Right forelimb (tissue), 1 donor: ENCODE measurements around the gene PROCA1.

ENCODE experiments used
- DNase-seq: peaks from one replicate; pipeline ENCODE4 v3.0.0-alpha.2; 2018

PROCA1 gene

DNA sequence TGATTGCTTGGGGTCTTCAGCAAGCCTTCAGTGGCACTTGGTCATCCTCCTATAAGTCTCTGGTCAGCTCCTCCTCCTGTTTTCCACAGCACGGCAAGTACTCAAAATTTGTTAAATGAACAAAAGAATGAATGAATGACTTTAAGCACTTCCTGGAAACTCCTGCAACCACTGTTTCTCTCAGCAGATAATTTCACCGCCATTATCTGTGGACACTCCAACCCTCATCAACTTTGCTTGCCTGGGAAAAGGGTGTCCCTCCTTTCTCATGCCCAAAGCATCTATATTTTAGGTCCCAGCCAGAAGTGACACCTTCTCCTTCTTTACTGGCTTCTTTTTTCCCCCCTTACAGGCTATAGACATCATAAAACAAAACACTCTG, 4.4 kb downstream of the PROCA1 start:
- no peak for DNase-seq

DNA sequence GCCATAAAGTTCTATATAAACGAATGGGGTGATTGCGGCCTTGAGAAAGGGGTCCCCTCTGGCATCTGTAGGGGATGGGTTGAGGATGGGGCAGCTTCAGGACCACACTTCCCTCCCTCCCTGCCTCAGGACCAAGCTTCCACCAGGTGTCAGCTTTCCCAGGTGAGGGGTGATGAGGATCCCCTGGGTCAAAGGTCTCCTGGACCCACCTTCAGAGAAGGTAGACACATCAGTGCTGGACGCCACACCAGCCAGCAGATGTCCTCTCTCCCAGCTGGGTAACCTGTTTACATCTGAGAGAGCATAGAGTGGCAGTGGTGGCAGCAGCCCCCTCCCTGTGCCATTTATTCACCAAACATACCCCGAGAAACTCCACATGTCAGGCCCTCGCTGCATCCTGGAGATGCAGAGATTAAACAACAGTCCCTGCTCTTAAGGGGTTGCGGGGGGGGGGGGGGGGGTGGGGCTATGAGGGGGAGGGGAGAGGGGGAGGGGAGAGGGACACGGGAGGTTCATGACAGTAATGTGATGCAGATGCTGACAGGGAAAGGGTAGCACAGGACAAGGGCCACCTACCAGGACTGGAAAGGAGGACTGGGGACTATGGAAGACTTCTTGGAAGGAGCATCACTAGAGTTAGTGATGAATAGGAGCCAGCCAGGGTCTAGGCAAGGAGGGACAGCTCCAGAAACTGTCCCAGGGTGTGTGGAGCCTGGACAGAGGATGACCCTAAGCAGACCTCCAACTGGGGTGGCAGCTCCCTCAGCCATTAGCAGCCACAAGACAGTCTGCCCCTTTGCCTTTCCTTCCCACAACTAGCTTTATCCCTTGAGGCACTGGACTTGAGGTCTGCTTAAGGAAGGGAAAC, 5.0 kb downstream of the PROCA1 start:
- no peak for DNase-seq

DNA sequence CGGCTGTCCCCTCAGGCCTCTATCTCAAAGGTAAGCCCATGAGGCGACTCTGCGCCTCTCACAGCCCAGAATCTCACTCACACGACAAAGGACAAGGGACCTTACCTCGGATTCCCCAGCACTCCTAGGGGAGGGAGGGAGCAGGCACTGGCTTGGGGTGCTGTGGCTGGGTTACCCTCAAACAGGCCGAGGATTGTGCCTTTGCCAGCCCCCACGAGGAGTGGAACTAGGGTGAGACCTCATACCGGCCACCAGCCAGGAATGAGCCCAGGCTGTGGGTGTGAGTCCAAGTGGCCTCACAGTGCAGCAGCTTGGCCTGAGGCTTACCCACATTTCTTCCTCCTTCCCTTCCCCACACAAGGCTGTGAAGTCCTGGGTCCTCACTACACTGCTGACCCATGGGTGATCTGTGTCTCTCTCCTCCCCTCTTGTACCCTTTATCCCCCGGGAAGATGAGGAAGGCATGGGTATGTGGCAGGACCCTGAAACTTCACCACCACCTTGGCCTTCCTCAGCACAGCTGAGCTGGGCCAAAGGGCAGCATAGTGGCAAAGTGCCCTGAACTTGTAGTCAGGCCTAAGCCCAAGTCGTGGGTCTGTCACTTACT, 5.9 kb downstream of the PROCA1 start:
- no peak for DNase-seq

DNA sequence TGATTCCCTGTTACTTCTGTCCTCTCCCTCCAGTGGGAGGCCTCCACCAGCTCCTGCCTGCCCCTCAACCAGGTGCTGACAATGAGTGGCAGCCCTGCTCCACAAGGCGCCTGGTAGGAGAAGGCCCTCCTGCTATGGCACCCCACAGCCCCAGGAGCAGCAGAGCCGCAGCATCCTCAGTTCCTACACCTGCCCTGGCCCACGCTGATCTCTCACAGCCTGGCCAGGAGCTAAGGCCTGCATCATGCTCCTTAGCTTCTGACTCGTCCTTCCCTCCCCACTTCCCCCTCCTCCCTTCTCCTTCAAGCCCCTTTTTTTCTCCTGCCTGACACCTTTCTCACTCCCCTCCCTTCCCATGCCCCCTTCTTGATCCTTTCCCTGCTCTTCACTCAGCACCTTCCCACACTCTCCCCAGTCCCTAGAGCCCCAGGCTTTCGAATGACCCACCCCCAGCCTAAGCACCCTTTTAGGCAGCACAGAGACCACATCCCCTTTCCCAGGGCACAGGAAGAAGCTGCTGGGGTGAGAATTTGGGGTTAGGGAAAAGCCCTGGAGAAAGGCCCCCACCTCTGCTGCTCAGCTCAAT, 6.5 kb downstream of the PROCA1 start:
- no peak for DNase-seq

DNA sequence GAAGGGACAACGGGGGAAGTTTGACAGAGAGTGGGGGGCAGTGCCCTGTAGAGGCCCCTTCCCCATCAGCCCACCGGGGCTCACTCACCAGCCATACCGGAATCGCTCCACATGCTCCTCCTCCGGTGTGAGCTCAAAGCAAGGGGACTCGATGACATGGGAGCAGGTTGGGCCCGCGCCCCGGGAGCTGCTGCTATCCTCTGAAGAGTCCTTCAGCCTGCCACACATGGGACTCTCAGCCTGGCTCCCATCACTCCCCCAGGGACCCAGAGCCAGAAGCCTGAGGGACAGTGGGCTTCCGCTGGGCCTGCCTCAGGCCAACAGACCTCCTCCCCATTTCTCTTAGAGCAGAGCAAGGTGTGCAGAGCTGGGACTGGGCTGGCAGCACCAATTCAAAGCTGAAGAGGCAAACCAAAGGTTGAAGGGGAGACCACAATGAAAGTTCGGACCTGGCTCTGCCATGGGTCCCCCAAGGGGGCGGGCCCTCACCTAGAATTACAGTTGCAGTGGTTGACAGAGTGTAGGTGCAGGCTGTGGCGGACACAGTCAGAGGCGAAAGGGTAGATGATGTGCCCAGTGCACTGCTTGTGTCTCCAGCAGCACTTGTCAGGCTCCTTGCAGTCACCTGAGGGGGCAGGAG, 7.3 kb downstream of the PROCA1 start:
- no peak for DNase-seq

DNA sequence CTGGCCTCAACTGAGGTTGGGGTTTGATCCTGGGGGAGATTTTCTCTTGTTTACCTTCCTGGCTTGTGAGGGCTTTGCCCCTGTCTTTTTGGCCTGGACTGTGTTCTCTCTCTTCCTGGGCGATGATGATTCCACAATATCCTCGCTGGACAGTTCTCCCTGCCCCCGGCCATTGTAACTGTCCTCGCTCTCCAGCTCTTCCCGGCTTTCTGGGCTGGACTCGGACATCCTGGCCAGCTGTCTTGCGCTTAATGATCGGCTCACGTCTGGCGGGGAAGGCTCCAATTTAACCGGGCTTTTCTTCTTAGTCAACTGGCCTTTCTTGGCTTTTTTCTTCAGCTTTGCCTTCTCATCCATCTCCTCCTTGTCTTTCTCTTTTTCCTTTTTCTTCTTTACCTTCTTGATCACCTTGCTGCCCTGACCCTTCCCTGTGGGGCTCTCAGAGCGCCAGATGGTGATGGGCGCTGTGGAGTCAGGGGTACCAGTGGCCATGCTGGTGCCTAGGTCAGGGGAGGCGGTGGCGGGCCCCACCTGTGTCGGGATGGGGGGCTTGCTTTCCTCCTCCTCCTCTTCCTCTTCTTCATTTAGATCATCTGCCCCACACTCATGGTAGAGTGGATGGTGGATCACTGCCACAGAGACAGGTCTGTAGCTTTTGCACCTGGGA, 8.0 kb downstream of the PROCA1 start:
- no peak for DNase-seq

DNA sequence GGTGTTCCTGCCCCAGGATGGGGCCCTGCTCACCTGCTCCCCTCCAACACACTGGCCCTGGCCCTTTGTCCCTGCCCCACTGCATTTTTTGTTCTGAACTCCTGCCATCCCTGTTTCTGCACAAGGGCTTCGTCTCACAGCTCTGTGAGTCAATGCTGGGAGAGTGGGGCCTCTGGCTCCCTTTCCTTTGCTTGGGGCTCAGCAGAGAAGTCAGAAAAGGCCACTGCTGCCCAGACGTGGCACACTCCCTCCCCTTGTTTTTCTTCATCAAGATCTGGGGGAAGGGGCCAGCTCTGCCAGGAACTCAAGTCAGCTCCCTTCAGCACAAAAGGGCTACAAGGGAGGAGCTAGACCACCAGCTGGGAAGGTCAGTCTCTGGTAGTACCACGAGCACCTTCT, 8.9 kb downstream of the PROCA1 start:
- DNase-seq = no peak

DNA sequence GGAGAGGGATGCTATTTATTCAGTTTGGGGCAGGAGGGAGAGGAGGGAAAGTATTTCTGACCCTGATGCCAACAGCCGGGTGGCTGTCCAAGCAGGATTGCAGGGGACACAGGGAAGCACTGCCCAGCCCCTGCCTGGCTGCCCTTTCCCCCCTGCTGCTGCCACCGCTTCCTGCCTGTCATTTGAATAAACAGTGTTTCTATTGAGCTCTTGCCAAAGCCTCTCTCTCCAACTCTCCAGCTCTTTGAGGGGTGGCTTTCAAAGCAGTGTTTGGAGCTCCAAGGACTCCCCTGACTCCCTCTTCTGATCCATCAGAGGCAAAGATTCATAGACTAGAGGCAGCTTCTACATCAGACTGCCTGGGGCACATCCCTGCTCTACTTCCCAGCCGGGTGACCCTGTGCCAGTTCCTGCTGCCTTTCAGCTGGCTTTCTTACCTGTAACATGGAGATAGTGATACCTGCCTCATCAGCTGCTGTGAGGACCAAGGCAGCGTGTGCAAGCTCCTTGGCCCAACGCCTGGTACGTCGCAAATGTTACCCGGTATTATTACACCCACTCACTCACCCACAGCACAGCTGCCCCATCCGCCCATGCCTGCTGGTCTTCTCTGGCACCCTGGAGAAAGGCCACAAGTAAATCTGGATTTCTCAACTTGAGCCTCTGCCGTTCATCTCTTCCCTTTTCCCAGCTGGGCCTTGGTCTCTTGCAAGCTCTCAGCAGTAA, 9.5 kb downstream of the PROCA1 start:
- no peak for DNase-seq

DNA sequence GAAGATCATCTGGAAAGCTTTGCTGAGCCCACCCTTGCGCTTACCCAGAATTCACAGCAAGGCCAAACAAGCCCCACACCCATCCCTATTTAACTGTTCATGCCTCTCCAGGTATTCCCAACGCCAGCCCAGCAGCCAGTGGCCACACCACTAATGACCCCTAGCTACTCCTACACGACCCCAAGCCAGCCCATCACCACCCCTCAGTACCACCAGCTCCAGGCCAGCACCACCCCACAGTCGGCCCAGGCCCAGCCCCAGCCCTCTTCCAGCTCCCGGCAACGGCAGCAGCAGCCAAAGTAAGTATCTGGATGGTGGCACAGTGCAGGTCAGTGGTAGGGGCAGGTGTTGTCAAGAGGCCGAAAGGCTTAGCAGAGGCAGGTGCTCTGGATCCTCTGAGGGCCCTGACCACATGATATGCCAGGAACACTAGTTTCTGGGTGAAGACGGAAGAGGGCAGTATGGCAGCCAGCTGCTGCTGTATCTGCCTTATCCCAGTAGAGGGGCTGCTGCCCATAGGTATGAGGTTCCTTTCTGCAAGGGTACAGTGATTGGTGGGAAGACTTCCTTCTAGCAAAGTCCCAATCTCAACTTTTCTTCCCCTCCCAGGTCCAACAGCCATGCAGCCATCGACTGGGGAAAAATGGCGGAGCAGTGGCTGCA, 10.7 kb downstream of the PROCA1 start:
- DNase-seq = no peak

DNA sequence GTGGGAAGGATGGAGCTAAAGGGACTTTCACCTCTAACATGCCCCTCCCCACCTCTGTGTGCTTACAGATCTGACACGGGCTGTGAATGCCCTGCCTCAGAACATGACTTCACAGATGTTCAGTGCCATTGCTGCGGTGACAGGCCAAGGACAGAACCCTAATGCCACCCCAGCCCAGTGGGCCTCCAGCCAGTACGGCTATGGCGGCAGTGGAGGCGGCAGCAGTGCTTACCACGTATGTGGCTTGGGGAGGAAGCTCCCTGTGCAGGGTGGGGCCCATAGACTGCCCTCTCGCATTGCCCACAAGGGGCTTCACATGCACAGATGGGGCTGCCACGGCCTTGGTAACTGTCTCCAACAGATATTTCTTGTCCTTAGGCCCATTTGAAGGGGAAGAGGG, 11.4 kb downstream of the PROCA1 start:
- no peak for DNase-seq

DNA sequence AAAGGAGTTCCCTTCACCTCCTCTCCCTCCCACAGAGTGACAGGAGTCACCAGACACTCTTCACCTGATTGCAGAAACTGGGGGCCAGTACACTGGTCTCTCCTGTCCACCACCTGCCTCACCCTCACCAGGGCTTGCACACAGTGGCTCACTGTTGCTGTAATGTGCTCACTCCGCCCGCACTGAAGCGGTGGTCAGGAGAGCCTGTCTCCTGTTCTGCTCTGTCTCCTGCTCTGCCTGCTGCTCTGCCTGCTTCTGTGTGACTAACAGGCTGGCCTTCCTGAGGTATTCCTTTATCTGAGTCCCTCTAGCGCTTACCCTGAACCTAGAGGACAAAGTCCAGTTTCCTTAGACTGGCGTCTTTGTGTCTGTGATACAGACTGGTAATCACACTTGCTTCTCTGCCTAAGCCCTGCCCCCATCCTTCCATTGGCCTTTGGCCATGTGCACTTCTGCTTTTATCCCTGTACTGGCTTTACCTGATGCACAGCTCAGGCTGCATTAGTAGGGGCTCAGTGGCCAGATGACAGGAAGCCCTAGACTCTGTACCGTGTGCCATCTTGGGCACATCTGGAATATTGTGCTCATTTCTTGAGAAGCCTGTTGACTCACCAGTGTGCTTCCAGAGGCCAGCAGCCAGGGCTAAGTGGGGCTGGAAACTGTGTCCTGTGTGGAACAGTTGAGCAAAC, 13.3 kb downstream of the PROCA1 start:
- no peak for DNase-seq

DNA sequence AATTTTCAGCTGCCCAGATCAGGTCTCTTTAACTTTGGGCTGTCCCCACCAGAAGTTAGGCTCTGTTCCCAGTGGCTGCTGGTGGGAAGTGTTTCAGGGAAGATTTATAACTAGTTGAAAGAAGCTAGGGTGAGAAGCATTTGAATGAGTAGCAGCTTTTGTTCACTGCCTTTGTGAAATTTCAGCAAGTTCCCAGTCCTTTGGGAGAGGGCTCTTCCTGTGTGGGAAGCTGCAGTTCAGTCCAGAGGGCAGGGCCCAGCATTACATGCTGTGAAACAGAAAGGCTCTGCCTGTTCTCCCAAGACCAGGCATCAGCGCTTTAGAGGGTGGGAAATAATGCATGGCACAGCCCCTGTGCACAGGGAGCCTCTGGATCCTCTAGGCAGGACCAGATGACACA, 17.8 kb downstream of the PROCA1 start:
- DNase-seq = no peak

DNA sequence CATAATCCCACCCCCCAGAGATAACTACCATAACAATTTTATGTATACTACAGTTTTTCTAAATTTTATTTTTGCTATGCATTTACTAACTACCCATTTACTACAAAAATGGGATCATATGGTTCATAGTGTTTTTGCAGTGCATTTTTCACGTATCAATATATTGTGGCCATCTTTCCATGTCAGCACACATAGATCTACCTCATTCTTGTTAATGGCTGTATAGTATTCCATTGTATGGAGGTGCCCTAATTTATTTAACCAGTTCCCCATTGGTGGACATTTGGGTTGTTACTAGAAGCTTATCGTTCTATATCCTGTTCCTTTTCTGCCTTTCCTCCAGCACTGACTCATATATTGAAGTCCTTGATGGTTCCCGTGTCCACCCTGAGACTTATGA, 22.7 kb downstream of the PROCA1 start:
- DNase-seq = no peak

DNA sequence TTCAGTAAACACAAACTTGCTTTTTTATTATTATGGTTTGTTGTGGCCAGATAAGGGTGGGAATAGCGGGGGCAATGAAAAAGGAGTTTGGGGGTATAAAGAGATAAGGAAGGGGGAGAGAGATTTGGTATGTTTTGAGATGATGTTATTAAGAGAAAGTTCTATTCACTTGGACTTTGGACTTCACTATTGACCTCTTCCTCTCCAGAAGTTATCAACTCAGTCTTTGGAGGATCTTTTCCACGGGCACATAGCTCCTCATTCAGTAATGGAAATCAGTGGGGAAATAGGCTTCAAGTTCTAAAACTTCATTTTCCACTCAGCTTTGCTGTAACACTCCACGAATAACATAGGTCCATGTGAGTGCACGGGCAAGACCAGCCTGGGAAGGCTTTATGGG, 23.2 kb downstream of the PROCA1 start:
- DNase-seq = no peak

DNA sequence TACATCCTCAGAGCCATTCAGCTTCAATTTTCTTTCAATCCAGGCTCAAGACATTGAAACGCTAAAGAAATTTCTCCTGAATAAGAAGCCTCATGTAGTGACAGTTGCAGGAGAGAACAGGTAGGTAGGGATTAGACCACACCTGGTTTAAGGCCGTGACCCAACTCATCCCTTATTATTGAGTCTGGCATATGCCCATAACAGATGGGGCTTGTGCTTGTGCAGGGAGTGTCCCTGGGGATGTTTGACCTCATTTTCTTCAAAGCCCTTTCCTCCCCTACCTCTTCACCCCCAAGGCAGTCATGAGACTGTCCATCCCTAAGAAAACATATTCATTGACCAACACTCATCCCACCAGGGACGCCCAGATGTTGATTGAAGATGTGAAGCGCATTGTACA, 25.4 kb downstream of the PROCA1 start:
- DNase-seq = no peak

DNA sequence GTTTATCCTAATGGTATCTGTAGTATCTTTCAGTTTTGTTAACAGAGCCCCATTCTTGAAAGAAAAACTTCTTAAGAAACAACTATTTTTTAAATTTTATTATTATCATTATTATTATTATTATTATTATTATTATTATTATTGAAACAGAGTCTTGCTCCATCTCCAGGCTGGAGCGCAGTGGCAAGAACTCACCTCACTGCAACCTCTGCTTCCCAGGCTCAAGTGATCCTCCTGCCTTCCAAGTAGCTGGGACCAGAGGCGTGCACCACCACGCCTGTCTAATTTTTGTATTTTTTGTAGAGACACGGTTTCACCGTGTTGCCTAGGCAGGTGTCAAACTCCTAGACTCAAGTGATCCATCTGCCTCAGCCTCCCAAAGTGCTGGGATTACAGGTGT, 26.3 kb downstream of the PROCA1 start:
- no peak for DNase-seq

DNA sequence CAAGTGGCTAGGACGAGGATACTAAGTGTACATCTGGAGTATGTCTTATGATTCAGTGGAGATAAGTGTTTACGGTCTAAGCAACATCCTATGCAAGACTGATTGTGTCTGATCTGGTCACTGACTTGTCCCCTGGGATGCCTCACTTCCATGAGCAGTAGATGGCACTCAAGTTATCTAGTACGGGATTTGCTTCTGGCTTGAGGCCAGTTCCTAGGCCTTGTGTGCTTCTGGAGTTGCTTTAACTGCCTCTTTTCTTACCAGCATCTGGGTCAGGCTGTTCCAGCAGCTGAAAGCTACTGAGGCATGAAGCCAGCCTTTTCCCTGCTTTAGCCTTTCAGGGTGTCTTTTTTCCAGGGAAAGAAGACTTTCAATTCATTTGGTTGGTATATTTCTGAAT, 26.7 kb downstream of the PROCA1 start:
- no peak for DNase-seq

DNA sequence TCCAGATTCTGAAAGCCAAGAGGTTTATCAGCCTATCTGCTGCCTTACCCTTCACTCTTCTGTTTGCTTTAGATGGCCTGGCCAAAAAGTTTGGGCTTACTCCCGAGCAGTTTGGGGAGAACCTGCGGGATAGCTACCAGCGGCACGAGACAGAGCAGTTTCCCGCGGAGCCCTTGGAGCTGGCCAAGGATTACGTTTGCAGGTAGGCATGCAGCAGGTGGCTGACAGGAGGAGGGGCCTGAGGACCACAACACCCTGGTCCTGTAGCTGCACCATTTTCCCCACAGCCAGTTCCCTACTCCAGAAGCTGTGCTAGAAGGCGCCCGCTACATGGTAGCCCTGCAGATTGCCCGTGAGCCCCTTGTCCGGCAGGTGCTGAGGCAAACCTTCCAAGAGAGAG, 29.0 kb downstream of the PROCA1 start:
- DNase-seq = no peak

DNA sequence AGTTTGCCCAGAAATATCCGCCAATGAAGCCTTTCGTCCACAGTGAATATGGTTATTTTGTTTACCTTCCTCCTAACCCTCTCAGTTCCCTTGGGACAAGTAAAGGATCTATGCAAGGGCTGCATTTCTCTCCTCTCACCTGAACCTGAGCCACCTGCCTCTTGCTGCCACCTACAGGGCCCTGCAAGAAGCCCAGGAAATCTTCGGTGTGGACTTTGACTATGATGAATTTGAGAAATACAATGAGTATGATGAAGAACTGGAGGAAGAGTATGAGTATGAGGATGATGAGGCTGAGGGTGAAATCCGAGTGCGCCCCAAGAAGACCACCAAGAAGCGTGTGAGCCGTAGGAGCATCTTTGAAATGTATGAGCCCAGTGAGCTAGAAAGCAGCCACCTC, 35.7 kb downstream of the PROCA1 start:
- DNase-seq = no peak

DNA sequence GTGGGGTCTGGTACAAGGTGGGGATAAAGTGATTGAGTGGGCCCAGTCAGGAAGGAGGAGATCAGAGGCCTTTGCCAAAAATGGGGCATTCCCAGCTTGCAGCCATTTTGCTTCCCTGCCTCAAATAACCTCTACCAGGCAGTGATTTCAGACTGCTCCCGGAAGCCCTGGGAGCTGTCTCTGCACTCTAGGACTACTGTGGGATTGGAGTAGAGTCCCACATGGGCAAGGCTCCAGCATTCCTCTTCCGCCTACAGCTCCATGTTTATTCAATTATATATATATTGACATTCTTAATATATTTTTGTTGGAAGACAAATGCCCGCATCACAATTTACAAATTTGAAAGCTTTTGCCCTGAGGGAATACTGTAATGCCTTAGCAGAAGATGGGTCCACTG, 36.2 kb downstream of the PROCA1 start:
- no peak for DNase-seq

DNA sequence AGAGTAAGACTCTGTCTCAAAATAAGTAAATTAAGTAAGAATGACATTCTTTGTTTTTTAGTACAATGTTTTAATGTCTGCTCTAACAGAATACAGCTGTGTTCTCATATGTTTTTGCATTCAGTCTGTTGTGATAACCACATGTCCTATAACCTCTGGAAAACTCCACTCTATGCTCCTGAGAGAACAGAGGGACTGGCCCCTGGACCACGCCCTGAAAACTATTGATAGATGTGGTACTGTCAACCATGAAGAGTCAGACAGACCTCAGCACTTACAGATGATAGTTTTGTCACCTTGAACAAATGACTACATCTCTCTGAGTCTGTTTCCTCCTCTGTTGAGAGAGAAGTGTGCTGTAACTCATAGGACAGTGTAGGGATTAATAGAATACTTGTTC, 41.8 kb downstream of the PROCA1 start:
- no peak for DNase-seq

DNA sequence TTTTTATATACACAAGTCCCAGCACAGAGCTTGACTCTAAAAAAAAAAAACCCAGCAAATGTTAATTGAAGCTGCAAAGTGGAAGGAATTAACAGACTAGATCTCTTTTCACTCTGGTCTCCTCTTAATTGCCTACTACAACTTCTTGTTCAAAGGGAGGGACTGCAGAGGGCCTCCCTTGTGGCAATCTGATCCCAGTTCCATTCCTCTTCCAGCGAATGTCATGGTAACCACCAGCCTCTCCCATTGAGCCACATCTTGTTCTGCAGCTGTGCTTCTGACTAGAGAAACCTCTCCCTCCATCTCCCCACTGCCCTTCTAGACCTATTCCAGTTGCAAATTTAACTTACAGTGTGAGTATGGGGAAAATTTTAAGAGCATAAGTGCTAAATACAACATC, 43.8 kb downstream of the PROCA1 start:
- DNase-seq = no peak
